Measurements from ENCODE around the gene SPTLC1.

The SPTLC1 gene

DNA sequence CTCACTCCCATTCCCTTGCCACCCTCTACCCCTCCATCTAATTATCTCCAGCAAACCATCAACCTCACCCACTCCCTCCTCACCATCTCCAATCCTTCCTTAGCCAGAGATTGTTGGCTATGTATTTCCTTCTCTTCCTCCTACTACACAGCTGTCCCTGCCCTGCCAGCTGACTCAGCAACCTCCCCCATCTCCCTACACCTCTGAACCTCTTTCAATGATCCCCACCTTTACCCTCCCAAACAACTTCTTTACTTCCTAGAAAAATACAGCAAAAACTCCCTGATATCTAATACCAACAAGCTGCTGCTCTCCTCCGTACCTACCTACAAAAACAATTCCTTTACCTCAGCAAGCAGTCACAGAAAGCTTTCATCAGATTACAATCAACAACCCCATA is 37.3 kb downstream of the SPTLC1 start:
- no peak for DNase-seq

DNA sequence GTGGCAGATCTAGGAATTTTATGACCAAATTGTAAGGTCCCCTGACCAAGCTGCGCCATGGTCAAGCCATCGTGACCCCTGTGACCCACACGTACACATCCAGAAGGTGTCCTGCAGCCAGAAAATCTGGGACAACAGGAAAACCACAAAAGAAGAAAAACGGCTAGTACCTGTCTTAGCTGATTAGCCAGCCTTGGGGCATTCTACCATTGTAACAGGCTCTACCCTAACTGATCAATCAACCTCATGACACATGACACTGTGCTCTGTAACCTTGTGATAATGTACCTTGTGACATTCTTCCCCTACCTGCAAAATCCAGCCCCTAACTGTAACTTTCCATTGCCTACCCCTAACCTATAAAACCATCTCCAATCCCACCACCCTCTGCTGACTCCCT is 43.6 kb downstream of the SPTLC1 start:
- DNase-seq: no peak

DNA sequence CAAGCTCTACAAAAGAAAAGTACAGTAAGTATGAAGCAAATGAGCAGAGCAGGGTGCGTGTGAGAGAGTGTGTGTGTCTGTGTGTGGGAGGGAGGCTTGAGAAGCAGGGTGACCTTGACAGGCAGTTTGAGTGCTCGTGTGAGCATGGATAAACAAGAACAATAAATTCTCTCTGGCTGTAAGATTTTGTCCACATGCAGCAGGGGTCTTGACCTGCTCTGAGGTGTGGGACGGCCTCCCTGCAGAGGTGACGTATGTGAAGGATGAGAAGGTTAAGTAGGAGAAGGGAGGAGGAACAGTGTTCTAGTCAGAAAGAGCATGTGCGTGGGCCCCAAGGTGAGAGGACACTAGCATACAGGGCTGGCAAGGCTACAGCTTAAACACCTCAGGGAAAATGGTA is 49.0 kb downstream of the SPTLC1 start:
- DNase-seq: no peak

DNA sequence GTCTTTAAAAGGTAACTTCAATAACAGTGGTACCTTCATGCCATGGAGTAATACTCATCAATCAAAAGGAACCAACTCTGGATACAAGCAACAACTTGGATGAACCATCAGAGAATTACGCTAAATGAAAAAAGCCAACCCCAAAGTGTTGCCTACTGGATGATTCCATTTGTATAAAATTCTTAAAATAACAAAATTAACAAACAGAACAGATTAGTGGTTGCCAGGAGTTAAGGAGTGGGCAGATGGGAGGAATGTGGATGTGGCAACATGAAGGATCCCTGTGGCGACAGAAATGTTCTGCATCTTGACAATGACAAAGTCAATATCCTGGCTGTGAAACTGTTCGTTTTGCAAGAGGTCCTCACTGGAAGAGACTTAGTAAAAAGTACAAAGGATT is 50.5 kb downstream of the SPTLC1 start:
- no peak for DNase-seq

DNA sequence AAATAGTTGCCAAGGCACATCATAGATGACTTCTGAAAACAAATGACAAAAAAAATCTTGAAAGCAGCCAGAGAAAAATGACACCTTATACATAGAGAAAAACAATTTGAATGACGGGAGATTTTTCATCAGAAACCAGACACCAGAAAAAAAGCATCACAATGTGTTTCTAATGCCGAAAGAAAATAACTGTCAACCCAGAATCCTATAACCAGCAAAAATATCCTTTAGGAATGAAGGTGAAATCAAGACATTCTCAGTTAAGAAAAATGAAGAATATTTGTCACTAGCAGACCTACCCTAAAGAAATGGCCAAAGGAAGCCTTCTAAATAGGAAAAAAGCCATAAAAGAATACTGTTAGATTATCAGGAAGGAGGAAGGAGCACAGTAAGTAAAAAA is 54.0 kb downstream of the SPTLC1 start:
- DNase-seq: no peak

DNA sequence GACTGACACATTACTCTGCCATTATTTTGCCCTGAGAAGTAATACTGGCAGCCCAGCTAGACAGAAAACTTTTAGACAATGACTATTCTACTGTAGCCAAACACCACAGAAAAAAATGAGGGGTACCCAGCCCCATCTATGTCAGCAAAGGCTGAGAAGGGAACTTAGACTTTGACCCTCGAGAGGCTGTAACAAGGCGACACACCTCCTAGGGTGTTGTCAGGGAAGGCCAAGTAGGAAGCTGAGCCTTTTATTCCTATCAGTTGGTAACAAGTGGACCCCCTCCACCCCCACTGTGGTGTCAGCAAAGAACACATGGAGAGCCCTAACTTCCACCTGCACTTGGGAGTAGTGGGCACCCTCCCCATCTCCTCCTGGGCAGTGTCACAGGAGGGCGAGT is 55.6 kb downstream of the SPTLC1 start:
- no peak for DNase-seq

DNA sequence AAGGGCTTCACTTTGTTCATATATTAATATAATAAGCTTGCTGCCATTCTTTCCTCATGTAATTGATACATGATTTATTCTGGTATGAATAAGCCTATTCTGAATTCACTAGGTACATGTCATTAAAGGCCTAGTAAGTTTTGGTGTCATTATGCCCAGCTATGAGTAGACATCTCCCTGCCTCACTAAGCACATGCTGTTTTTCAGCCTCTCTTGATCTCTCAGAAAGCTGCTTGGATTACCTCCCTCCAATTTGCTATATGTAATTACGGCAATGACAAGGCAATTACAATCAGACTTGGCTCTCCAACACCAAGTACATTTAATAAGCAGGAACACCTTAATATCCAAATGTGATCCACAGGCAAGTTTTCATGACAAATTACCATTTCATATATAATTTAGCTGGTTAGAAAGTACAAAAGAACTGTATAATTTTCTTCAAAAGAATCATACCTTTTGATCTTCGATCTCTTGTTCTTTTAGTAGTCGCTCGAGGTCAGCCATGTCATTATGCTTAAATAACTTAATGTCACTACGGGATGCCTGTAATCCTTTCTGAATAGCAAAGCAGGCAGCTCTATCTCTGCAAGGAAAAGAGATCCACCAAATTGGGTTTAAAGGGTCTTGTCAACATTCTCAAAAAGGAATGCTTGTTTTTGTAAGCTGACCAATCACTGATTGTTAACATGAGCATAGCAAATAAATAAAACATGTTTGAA is 56.3 kb downstream of the SPTLC1 start:
- DNase-seq: no peak

DNA sequence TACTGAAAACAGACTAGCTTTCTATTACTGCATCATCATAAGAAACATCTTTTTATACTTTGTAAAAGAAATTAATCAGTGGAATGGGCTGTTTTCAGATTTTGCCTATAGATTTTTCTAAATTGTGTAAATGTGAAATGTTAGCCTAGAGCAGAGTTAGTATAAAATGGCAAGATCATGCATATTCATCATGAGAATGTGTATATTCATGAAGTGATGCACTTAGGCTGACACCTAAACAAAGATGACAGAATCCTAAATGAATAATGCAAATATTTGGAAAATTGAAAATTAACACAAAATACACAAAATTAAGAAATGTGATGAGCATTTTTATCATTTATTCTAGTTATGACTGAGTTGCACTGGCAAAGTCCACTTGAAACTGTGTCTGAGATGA is 57.2 kb downstream of the SPTLC1 start:
- DNase-seq: no peak

DNA sequence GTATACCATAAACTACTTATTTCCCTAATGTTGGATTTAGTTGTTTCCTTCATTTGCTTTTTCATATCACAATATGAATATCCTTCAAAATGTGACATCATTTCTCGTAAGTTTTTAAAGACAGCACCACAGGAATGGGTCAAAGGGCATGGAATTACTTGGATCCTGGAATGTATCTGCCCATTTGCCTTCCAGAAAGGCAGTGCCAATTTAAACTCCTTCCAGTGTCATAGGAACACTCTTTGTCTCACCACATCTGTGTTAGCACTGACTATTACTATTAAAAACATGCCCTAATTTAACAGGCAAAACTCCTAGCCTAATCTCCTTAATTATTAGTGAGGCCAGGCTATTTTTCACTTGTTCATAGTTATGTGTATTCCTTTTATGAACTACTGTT is 58.0 kb downstream of the SPTLC1 start:
- no peak for DNase-seq

DNA sequence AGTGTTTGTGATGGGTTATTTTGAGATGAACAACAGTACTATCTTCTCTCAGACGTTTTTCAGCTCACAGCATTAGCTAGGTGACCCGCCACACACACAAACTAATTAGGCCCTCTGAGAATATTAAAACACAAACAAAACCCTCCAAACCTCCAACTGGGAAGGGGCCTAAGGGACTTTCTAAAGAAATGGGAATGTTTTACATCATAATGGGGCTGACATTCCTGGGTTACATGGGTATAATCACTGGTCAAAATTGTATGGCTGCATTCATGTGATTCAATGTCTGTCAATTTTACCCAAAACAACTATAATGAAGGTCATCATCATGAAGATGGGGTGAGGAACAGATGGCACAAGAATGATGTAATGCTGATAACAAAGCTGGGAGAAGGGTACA is 59.6 kb downstream of the SPTLC1 start:
- DNase-seq: no peak

DNA sequence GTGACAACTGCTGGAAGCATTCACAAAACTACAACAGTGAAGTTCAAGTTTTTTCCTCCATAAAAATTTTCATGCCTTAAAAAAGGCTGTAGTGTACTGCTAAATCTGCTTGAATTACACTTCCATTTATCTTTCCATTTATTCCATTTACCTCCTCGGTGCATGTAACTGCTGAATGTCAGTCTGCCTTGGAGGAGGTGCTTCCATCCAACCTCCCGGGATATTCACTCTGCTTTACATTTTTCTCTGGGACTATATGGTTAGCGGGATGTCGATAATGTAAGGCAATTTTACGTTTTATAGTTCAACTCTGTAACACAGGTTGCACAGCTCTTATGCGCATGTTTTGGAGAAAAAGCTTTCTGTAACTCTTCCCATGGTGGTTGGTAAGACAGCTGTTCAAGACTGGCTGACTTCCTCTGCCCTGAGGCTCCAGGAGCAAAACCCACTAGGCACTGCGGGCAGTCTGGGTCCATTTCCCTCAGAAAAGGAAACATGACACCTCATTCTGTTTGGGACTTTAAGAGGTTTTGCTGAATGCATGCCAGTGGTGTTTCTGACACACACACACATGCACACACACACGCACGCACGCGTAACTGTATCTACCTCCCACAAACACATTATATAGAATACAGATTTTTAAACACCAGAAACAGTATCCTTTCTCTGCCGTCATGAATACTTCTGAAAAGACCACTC is 66.1 kb downstream of the SPTLC1 start:
- no peak for DNase-seq

DNA sequence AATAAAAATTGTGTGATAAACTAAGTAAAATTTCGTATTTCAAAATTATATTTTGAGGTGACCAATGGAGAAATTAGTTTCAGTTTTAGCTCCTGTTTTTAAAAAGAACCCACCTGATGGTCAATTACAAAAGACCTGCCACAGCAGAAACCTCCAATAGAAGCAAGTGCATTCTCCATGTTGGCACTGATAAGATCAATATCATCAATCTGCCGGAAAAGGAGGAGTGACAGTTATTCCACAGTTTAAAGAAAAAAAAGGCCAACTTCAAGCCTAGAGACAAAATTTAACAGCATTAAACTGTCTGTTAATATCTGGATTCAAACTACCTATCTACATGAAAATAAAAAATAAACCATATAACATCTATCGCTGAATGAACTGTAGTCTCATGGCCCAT is 67.7 kb downstream of the SPTLC1 start:
- DNase-seq: no peak

DNA sequence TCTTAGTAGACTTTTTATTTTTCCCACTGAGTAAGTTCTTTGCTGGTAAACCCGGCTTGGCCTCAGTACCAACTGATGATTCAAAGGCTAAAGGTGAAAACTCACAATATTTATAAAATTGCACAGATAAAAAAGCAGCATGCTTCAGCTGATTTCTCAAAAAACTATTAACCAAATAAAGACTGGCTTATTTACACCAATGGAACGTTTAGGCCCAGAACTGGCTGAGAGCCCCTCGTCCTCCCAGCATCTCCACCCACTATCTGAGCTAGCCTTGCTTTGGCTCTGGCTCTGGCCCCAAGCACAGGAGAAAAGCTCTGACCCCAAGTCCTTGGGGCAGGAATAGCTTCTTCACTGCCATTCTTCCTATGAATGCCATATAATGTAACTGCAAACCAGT is 68.5 kb downstream of the SPTLC1 start:
- no peak for DNase-seq

DNA sequence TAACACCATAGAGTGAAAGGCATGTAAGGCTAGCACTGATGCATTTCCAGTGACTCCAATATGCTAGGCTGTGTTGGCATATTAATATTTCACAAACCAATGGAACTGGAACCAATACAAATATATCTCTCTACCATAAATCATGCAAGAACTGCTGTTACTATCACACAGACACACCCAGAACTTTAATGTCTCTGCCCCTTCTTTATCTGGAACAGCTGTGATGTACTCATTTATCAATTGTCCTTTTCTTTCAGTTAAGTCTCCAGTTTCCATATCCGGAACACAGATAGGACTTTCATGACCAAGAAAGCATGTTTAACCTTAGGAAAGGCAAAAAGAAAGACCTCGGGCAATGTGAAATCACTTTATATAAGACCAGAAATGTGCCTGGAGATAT is 70.3 kb downstream of the SPTLC1 start:
- no peak for DNase-seq

DNA sequence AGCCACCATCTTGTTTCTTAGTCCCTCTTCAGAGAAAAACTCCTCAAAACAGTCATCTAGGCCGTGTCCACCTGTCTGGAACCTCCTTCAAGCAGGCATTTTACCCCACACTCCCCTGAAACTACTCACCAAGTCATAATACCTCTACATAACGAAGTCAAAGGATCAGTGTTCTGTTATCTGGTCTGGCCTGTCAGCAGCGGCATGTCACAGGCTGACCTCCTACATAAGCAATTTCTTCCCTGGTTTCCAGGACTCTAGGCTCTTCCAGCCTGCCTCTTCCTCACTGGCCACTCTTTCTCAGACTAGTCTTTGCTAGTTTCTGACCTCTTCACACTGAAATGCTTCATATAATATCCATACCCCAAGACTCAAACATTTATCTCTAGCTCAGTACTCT is 72.2 kb downstream of the SPTLC1 start:
- no peak for DNase-seq

DNA sequence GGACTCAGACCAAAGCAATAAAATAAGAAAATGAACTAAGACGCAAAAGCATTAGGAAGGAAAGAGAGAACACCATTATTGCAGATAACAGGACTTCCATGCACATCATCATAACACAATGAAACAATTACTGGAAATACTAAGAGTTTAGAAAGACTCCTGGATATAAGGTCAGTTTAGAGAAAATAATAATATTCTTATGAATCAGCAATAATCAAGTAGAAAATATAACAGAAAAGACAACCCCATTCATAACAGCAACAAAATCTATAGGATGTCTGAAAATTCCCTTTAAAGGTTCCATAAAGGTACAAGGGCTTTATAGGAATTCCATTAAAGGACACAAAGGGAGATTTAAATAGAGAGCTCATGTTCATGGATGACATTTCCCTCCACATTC is 73.0 kb downstream of the SPTLC1 start:
- DNase-seq: no peak

DNA sequence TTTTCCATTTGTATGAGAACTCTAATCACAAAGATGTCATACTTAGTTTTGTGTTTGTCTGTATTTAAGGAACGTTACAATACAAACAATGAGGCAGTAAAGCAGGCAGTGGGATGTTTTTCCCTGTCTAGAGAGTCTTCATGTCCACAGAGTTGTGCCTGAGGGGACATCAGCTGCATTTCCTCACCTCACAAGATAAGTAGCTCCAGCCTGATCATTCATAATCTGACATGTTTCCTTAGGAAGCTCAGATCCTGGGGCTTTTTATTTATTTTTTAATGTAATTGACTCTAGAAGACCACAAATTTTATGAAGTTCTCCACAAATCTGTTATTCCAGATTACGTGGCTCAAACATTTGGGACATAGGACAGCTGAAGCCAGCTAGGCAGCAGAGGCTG is 78.5 kb downstream of the SPTLC1 start:
- no peak for DNase-seq

DNA sequence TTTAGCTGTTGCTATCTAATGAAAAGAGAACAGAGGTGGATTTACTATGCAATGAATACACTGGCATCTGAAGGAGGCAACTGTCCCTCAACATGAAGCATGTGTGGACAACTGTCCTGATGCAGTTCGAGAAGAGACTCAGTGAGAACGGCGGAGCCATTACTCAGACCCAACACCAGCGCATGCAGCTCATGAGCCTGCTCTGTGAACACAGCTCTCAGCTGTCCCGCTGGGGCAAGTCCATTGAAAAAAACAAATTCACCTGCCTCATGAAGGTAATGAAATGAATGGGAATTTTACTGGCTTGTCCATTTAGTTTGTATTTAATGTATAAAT is 78.8 kb downstream of the SPTLC1 start:
- DNase-seq: no peak

DNA sequence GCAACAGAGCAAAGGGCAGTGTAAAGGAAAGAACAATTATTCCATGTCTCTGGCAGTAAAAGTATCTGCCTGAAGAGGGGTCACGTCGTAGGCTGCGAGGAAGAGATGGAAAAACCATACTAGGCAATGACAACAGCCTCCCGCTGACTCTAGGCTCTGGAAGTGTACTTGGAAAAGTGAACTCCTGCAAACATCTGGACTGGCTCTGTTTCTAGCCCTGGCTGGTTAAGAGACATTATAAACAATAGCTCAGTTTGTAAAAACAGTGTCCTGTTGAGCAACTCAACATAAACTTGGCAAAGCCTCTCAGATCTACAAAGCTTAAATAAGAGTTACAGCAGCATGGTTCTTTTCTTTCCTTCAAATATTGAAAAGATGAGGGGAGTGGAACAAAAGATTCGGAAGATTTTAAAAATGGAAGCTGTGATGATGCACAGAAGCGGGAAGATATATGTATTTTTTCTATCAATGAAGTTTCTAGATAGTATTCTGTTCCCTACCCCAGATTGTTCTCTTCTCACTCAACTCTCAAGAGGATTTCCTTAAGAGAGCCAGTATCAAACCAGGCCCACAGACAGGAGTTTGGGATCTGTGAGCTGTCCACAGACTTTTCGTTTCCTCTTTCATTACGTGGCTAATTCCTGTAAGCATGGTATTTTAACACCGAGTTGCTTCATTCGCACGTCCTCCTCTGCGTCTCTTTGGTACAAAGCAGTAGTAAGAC is 79.4 kb downstream of the SPTLC1 start:
- no peak for DNase-seq

DNA sequence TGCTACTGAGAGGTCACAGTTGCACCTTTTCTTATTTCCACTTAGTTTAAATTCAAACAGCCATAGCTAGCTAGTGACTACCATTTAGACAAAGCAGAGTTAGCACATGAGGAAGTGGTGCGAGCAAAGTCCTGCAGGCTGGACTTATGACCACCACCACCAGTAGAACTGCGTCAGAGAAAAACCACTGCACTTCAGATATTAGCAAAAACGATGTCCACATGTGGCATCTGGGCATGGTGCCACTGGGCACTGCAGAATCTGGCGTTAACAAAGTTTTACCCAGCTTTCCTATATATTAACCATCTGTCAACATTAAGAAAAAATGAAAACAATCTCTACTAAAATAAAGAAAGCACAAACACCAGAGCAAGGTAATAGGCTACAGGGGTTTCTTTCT is 80.1 kb downstream of the SPTLC1 start:
- no peak for DNase-seq

DNA sequence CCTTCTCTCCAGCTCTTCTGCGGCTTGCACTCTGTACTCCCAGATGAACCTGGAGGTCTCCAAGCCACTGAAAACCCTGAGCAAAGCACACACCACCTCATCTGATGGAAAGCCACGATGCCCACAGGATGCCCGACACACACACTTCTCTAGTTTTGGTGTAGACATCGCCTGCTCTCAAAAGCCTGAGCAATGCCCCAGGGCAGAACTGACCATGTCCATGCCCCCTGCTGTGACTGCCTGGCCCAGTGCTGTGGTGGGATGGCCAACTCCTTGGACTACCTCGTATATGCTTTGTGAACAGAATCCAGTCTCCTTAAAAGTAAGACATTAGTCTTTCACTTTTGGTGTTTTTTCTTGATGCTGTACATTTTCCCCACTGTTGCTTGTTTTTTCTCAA is 81.2 kb downstream of the SPTLC1 start:
- no peak for DNase-seq

DNA sequence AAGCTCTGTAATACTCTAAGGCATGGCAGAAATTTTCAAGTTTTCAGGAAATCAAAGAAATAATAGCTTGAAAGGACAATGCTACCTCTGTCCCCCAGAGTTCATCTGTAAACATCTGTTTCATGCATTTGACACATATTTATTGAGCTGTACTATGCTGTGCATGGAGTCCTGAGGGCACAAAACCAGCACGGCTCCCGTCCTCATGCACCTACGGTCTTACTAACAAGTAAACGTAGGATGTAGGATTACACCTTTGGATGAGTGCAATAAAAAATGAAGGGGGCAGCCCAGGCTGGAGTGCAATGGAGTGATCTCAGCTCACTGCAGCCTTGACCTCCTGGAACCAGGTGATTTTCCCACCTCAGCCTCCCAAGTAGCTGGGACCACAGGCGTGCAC is 81.9 kb downstream of the SPTLC1 start:
- no peak for DNase-seq

DNA sequence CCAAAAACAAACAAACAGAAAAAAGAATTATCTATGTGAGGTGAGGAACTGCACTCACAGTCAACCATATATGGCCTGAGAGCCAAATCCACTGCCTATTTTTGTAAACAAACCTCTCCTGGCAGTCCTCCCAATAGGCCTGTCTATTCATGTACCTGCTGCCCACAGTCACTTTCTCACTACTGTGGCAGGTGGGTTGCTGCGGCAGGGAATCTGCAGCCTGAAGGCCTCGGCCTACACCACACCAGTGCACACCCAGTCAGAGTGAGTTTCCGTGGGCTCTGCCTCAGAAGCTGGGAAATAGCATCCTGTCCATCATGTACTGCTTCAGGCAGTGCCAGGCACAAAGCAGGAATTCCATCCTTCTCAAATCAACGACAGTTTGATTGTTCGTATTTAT is 82.3 kb downstream of the SPTLC1 start:
- DNase-seq: no peak

DNA sequence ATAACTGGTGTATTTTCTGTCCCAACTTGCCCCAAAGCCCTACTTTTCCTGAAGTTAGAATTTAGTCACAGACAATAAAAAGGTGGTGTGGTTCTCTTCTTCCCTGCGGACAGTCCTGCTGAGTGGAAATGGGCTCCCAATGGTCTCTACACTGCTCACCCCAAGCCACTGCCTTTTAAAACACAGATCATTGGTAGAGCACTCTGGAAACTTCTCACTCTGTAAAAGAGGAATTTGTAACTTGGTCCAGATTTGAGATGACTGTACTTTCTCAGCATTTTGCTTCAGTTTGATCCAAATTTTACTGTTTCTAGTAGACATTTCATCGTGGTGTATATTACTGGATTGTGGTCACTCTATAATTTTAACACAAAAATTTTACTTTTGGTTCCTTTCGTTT is 84.8 kb downstream of the SPTLC1 start:
- DNase-seq: no peak

DNA sequence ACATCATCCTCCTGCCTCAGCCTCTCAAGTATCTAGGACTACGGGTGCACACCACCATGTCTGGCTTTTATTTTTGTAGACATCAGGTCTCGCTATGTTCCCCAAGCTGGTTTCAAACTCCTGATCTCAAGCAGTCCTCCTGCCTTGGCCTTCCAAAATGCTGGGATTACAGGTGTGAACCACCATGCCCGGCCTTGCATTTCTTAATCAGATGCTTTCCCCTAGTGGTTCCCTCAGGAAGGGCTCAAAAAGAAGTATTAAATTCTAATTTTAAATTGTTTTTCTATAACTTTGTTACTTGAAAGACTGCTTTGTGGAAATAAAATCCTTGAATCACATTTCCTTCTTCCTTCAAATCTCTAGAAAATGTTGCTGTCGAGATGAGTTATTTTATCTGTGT is 85.7 kb downstream of the SPTLC1 start:
- DNase-seq: no peak
